Dedifferentiated amniotic fluid mesenchymal stem cell (primary cell): ENCODE results near the gene SLC17A8.

Source experiments
- DNase-seq: peaks from one replicate; pipeline ENCODE4 v3.0.0-alpha.2; 2016; ENCODE audit errors: extremely low spot score

Gene SLC17A8

DNA sequence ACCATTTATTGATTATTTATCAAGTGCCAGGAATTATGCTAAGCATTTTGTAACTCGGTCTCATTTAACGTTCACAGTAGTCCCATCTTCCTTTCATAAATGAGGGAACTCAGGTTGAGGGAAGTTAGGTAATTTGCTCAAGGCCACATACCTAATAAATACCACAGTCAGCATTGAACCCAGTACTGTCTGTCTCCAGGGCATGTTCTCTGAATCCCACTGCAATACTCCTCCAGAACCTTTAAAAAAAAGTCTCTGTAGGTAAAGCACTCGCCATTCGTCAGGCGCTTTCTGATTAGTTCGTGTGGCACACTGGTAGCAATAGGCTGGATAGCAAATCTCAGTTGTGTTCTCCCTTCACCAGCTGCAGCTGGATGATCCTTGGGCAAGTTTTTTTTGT, 14.3 kb downstream of the SLC17A8 start:
- no peak for DNase-seq

DNA sequence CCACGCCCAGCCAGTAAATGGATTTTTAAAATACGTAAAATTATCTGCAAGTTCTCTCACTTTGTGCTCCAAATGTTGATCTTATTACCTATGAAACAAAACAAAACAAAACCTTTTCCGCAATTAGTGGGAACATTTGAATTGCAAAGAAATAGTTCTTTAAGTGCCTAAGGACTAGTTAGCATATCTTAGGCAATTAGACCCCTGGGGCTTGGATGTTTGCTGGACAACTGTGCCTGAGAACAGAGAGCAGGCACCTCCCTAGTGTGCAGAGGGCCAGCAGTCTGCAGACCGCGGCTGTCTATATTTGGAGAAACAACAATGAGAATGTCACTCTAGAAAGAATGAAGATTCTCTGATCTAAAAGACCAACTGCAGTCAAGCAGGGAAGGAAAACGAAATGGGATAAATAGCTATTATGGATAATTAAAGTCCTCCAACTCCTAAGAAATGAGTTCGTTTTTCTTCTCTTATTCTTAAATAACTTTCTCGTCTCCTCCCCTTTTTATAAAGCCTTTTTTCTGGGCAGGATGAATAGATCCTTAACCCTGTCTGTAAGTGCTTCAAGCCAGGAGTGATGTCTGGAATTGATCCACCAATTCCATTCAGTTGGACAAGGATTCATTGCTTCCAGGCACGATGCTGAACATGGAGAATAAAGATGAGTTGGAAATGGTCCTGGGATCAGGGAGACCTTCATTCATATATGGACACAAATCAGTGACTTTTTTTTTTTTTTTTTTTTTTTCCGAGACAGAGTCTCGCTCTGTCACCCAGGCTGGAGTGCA, 16.2 kb downstream of the SLC17A8 start:
- no peak for DNase-seq

DNA sequence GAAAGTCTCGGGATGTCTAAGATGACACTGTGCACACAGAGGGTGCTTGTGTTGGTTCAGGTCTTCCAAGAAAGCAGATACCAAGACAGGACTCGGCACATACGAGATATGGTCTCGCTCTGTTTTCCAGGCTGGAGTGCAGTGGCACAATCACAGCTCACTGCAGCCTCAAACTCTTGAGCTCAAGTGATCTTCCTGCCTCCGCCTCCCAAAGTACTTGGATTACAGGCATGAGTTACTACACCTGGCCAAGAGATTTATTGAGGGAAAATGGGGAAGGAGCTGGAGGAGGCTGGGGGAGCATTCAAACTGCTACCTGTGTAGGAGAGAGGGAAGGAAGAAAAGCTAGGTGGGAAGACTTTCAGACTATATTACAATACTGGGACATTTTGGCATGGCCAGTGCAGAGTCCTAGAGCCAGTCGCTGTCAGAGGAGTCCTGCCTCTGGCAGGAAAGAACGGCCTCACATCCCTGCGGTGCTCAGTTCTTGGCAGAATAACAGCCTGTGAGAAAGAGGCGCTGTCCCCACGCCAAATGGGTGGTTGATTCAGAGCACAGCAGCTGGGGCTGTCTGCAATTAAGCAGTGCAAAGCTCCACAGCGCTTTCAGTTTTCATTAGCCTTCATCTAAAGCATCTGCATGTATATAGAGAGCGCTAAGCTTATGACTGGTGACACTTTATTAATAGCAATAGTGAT, 18.3 kb downstream of the SLC17A8 start:
- DNase-seq = no peak

GRCh38 chr12:100376161-100376560, 19.3 kb downstream of the SLC17A8 start:
- no peak for DNase-seq

GRCh38 chr12:100381379-100381778, 24.5 kb downstream of the SLC17A8 start:
- DNase-seq = no peak

DNA sequence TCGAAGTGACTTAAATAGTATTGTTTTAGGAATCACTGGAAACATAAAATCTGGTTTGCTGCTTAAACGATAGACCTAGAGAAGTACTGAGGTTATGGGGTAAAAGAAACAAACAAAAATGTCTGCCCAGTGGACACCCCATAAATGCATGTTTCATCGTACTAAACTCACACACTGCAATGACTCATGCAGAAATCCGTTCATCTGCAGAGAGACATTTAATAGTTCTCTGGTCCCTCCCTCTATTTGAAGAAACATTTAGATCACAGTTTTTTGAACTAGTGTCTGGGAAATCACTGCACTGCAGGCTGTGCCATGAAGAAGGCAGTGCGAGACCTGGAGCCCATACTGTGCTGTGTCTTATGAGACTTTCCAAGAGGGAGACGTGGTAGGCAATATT, 25.5 kb downstream of the SLC17A8 start:
- DNase-seq = no peak

DNA sequence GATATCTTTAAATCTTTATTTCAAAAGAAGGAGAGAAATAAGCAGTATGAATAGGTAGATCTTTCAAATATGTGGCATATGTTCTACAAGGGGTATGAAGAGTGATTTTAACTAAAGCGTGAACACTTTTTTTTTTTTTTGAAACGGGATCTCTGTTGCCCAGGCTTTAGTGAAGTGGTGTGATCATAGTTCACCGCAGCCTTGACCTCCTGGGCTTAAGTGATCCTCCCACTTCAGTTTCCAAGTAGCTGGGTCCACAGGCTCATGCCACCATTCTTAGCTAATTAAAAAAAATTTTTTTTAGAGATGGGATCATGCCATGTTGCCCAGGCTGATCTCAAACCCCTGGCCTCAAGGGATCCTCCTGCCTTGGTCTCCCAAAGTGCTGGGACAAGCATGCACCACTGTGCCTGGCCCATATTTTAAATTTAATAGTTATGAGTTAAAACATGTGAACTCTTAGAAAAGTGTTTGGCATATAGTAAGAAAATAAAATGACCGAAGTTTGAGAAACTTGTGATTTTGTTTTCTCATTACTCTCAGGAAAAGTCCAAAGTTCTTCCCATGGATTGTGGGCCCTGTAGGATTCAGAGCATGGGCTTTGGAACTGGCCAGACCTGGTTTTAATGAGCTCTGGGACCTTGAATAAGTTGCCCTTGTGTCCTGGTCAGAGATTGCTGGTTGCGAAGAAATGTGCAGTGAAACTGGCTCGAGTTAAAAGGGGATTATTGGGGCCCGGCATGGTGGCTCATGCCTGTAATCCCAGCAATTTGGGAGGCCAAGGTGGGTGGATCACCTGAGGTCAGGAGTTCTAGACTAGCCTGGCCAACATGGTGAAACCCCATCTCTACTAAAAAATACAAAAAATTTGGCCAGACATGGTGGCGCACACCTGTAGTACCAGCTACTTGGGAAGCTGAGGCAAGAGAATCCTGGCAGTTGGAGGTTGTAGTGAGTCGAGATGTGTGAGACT, 27.0 kb downstream of the SLC17A8 start:
- DNase-seq = no peak

GRCh38 chr12:100384559-100384935, 27.7 kb downstream of the SLC17A8 start:
- DNase-seq = no peak

GRCh38 chr12:100388382-100388781, 31.5 kb downstream of the SLC17A8 start:
- DNase-seq = no peak

GRCh38 chr12:100391856-100392255, 35.0 kb downstream of the SLC17A8 start:
- no peak for DNase-seq

DNA sequence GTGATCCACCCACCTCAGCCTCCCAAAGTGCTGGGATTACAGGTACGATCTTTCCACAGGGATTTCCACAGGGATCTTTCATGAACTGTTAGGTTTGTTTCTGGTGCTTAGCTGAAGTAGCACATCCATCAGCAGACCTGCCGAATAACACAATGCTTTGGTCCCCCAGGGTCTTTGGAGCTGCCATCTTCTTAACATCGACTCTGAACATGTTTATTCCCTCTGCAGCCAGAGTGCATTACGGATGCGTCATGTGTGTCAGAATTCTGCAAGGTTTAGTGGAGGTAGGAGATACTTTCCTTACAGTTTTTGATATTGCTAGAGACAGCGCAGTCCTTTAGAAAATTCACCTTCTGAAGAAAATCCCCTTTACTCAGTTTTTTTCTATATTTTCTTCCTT, 36.3 kb downstream of the SLC17A8 start:
- no peak for DNase-seq

DNA sequence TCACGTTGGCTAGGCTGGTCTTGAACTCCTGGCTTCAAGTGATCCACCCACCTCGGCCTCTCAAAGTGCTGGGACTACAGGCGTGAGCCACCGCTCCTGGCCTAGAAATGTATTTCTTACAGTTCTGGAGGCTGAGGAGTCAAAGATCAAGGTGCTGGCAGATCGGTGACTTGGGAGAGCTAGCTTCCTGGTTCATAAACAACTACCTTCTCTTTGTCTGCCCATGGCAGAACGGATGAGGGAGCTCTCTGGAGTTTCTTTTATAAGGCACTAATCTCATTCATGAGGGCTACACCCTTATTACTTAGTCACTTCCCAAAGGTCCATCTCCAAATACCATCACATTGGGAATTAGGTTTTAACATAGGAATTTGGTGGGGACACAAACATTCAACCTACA, 38.9 kb downstream of the SLC17A8 start:
- DNase-seq = no peak

DNA sequence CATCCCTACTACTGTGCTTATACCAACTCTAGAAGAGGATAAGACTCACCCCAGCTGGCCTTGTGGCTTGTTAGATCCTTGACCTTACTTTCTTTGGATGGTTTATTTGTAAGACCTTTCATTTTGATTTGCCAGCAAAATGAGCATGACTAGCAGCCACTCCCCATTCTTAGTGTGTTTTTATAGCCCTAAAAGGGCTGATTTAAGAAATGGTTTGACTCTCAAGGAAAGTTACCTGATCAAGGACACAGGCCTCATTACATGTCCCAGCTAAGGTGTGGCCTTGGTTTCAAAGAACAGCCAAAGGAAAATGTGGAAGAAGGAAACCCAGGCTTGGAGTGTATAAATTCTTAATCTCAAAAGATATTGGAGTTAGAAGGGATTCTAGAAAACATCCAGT, 41.4 kb downstream of the SLC17A8 start:
- no peak for DNase-seq

DNA sequence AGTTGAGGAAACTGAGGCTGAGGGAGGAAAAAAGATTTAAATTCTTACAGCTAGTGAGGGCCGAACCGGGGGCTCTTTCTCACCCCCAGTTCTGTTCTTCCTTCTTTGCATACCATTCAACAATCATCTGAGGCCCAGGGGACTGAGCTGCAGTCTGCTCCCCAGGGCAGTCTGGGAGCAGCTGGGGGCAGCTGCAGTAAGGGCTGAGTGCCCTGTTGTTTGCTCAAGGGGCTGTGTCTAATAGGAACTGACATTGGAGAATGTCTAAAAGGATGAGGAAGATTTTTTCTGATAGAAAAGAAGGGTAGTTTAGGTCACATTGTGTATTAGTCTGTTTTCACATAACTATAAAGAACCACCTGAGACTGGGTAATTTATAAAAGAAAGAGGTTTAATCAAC, 42.2 kb downstream of the SLC17A8 start:
- no peak for DNase-seq

DNA sequence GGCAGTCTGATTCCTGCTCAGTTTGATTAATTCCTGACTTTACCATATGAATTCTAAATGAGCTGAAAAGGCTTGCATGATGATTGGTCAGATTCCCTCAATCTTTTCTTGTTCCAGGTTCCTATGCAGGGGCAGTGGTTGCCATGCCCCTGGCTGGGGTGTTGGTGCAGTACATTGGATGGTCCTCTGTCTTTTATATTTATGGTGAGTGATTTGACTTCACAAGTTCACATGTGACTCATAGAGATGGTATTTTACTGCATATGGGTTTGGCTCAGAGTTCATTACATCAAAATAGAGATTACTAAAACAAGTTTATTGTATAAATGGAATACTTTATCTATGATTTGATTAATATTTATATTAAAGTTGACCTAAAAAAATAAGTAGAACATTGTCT, 44.8 kb downstream of the SLC17A8 start:
- DNase-seq = no peak

GRCh38 chr12:100402763-100403162, 45.9 kb downstream of the SLC17A8 start:
- no peak for DNase-seq

GRCh38 chr12:100403446-100403845, 46.6 kb downstream of the SLC17A8 start:
- DNase-seq = no peak

DNA sequence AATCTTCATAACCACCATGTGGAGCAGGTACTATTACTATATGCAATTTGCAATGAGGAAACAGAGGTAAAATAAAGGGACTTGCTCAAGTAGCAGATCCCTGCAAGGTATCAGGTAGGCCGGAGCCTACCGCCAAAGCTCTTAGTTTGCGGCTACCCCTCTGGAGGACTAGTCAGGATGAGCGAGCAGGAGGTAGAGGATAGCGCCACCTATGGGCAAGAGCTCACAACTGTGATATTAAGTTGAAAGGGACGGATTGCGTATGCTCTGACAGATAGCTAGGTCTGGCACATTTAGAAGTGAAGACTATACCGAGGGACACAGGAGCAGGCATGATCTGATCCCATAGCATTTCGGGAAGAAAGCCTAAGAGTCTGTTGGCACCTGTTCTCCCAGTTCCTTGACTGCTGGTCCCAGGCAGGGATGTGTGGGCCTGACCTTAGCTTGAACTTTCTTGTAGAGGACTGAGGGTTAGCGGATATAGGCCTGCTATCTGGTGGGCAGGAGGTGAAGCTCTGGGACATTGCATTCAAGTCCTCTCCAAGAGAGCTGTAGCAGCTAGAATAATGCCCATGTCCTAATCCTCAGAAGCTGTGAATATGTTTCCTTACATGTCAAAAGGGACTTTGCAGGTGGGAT, 48.0 kb downstream of the SLC17A8 start:
- no peak for DNase-seq

DNA sequence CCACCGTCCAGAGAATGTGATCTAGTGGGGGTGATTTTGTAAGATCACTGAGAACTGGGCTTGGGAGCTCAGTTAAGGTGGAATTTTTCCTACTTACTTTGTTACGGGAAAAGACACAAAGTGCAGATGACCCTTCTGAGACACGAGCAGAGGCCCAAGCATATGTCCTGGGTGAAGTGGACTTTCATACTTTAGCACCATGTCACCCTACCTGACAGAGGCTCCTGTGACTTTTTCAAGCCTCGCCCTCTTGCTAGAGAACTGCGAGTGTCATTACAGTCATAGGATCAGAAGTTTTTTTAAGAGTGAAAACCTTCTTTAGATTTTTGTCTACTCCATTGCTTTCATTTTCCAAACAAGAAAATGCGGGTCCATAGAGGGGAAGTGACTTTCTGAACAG, 56.1 kb downstream of the SLC17A8 start:
- DNase-seq = no peak

GRCh38 chr12:100414739-100415138, 57.9 kb downstream of the SLC17A8 start:
- no peak for DNase-seq

- no peak for DNase-seq
Measured at GRCh38 chr12:100422646-100423045, 65.8 kb downstream of the SLC17A8 start.

GRCh38 chr12:100426145-100426544, 69.3 kb downstream of the SLC17A8 start:
- no peak for DNase-seq
